Stimulated activated effector memory CD8-positive, alpha-beta T cell treated with anti-CD3 and anti-CD28 coated beads, Interleukin-12 subunit alpha, Interleukin-12 subunit beta, amount 100 ng/mL, for 72 hours (primary cell): ENCODE measurements around the gene CLTCL1.

Experiments used
- ATAC-seq: fragments of 150-1000 bp; cut with Tn5 transposase; 2 replicates; pipeline ENCODE4 v1.10.0; 2021
- DNase-seq, 2 donors: peaks; one replicate each; pipeline ENCODE4 v3.0.0; 2021 to 2022; ENCODE audit warnings: low spot score in 2 of 2
- H3K27ac Mint-ChIP-seq: one replicate; pipeline ENCODE4 v1.8.0; 2022; ENCODE audit warnings: mild to moderate bottlenecking, mixed read lengths
- H3K36me3 Mint-ChIP-seq: one replicate; pipeline ENCODE4 v1.8.0; 2022; ENCODE audit warnings: mild to moderate bottlenecking, mixed read lengths
- H3K4me1 Mint-ChIP-seq: one replicate; pipeline ENCODE4 v1.8.0; 2022; ENCODE audit warnings: mixed read lengths
- H3K4me3 Mint-ChIP-seq: one replicate; pipeline ENCODE4 v1.8.0; 2022; ENCODE audit warnings: mild to moderate bottlenecking, mixed read lengths
- H3K9me3 Mint-ChIP-seq: one replicate; pipeline ENCODE4 v1.8.0; 2022; ENCODE audit warnings: mixed read lengths

CLTCL1 gene

DNA sequence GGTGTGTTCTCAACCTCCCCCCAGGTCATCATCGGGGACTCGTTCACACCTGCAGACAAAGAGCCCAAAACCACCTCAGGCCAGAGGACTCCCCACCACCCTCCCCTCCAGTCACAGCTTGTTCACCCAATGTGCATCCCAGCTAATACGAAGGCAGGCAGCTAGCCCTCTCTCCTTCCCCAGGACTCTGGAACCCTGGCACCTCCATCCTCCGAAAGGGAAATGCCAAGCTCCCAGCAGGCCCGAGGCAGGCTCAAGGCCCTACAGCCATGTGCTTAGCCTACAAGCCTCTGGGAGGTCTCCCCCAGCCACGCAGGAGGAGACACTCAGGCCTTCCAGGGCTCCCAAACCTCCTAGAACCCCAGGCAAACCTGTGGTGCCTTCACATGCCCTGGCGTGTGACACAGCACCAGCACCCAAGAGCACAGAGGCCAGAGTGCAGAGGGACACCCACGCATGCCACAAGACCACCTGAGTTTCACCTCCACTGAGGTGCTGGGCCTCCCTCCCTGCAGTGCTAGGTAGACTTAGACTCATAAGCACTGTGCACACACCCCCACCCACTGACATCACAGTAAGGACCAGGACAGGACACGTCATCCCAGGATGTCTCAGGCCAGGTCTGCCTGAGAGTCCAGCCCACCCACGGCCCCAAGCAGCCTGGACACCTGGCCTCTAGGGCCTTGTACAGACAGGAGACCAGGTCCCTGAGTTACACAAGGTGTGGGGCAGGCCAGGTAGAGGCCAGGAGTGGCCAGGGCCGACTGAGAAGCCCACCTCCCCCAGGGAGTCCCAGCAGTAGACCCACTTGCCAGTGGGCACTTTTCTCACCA, 153.9 kb downstream of the CLTCL1 start:
- Mint-ChIP-seq H3K27ac (no peak overlapping the region), H3K36me3 (peaks cover 88% of the 10 kb centered on the region), H3K9me3 (no peaks in the 10 kb centered on the region), H3K4me3 (no peak overlapping the region), H3K4me1 (peaks cover 6% of the 10 kb centered on the region)
- no peak for DNase-seq
- no peak for ATAC-seq

DNA sequence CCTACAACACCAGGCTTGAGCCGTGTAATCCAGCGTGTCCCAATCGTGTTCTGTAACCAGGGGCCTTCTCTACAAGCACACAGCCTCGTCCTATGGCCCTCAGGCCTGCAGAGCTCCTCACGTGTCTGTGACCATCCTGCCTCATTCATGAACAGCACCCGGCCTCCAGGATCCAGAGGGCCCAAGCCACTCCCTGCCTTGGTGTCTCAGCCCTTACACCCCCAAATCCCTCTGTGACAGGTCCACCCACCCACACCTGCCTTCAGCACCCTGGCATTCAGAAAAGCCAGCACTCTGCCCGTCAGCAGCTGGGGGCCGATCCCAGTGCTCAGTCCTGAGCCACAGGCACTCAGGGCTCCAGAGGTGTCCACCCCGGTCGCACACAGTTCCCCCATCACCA, 154.6 kb downstream of the CLTCL1 start:
- H3K36me3 Mint-ChIP-seq = peaks cover 83% of the 10 kb centered on the region

DNA sequence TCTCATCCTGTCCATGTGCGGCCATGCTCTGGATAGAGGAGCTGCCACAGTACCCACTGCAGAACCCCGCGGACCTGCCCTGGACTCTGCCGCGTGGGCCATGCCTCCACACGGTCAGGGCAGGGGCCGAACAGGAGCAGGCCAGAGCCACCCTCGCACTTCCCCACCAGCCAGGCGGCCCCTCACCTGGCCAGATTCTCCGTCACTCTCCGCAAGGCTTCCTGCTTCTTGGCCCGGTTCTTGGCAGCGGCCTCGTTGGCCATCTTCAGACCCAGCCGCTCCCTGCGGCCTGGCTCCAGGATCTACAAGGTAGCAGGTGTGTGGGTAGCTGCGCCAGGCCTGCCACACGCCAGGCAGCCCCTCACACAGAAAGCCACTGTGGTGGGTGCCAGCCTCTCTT, 156.6 kb downstream of the CLTCL1 start:
- no peak for ATAC-seq
- no peak for DNase-seq
- H3K4me3 Mint-ChIP-seq = no peak overlapping the region
- peaks cover 6% of the 10 kb centered on the region for H3K4me1 Mint-ChIP-seq
- H3K36me3 Mint-ChIP-seq = peaks cover 62% of the 10 kb centered on the region
- H3K27ac Mint-ChIP-seq = peak overlapping the region; percentile 20
- H3K9me3 Mint-ChIP-seq = no peaks in the 10 kb centered on the region

More for the DNA sequence above, 154.6 kb downstream of the CLTCL1 start:
- H3K27ac Mint-ChIP-seq = peak overlapping the region; percentile 39
- peaks cover 6% of the 10 kb centered on the region for H3K4me1 Mint-ChIP-seq
- ATAC-seq = no peak
- no peaks in the 10 kb centered on the region for H3K9me3 Mint-ChIP-seq
- no peak for DNase-seq
- H3K4me3 Mint-ChIP-seq = no peak overlapping the region

GRCh38 chr22:19134176-19134831, 157.2 kb downstream of the CLTCL1 start:
- Mint-ChIP-seq H3K4me1 (peaks cover 6% of the 10 kb centered on the region), H3K9me3 (no peaks in the 10 kb centered on the region), H3K36me3 (peaks cover 56% of the 10 kb centered on the region), H3K27ac (no peak overlapping the region), H3K4me3 (no peak overlapping the region)
- ATAC-seq (no peak), DNase-seq (no peak)

- Mint-ChIP-seq H3K9me3 (no peaks in the 10 kb centered on the region), H3K4me3 (no peak overlapping the region), H3K36me3 (peaks cover 51% of the 10 kb centered on the region), H3K4me1 (peaks cover 6% of the 10 kb centered on the region), H3K27ac (peak overlapping the region; percentile 54)
- ATAC-seq = no peak
- no peak for DNase-seq
Observed at GRCh38 chr22:19133561-19133960, 158.0 kb downstream of the CLTCL1 start.

GRCh38 chr22:19132693-19133400, 158.7 kb downstream of the CLTCL1 start:
- Mint-ChIP-seq H3K4me3 (no peak overlapping the region), H3K36me3 (peaks cover 51% of the 10 kb centered on the region), H3K27ac (peak overlapping the region; percentile 54), H3K9me3 (no peaks in the 10 kb centered on the region), H3K4me1 (peaks cover 6% of the 10 kb centered on the region)
- ATAC-seq (no peak), DNase-seq (no peak)

- H3K4me3 Mint-ChIP-seq = no peak overlapping the region
Observed at GRCh38 chr22:19132153-19132552, 159.4 kb downstream of the CLTCL1 start.

GRCh38 chr22:19131685-19132015, 159.9 kb downstream of the CLTCL1 start:
- peaks cover 41% of the 10 kb centered on the region for H3K36me3 Mint-ChIP-seq
- DNase-seq = no peak
- ATAC-seq = no peak
- H3K9me3 Mint-ChIP-seq = no peaks in the 10 kb centered on the region
- no peak overlapping the region for H3K4me3 Mint-ChIP-seq
- no peak overlapping the region for H3K27ac Mint-ChIP-seq
- peaks cover 6% of the 10 kb centered on the region for H3K4me1 Mint-ChIP-seq

More at GRCh38 chr22:19132153-19132552, 159.4 kb downstream of the CLTCL1 start:
- H3K27ac Mint-ChIP-seq = no peak overlapping the region
- peaks cover 6% of the 10 kb centered on the region for H3K4me1 Mint-ChIP-seq
- peaks cover 46% of the 10 kb centered on the region for H3K36me3 Mint-ChIP-seq
- no peak for ATAC-seq
- H3K9me3 Mint-ChIP-seq = no peaks in the 10 kb centered on the region
- no peak for DNase-seq

DNA sequence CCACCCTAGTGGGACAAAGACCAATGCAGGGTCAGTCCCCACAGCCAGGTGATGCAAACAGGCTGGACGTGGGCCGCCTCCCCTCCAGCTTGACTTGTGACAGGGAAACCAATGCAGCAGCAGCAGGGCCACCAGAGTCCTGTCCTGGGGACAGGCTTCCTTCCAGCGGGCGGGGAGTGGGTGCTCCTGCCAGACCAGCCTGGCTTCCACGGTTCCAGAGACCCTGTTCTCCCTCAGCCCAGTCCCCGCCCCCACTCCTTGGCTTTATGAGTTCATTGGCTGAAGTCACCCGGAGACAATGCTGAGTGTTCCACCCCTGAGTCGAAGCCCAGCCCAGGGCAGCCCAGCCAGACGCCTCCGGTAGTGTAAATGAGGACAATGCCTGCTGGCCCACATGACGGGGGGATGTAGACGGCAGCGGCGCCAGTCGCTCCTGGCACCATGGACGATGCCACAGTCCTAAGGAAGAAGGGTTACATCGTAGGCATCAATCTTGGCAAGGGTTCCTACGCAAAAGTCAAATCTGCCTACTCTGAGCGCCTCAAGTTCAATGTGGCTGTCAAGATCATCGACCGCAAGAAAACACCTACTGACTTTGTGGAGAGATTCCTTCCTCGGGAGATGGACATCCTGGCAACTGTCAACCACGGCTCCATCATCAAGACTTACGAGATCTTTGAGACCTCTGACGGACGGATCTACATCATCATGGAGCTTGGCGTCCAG, 160.4 kb downstream of the CLTCL1 start, which contains the start of gene TSSK2:
TSS of gene TSSK2 (plus strand) at position 350 of the 726 bp plus-strand sequence. CDS start at position 442, 92 bp downstream.
- Mint-ChIP-seq H3K36me3 (peaks cover 36% of the 10 kb centered on the region), H3K4me3 (no peak within 1 kb of the TSS)

DNA sequence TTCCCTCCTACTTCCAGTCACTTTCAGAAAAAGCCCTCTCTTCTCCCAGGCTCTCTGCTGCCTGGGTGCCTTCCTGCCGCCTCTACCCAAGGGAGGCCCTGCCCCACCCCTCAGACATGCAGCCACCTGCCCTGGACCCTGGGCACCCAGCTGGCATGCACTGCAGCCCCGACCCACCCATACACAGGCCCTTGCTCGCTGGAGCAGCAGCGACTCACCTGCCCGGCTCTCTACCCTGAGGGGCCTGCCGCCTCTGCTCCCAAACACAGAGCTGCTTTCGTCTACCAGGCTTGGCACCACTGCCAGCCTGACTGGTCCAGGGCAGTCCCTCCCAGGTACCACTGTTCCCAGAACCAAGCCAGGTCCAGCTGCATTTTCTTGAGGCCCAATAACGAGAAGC, 161.6 kb downstream of the CLTCL1 start:
- Mint-ChIP-seq H3K4me3 (no peak overlapping the region), H3K9me3 (no peaks in the 10 kb centered on the region), H3K27ac (no peak overlapping the region), H3K4me1 (no peaks in the 10 kb centered on the region), H3K36me3 (peaks cover 23% of the 10 kb centered on the region)
- no peak for DNase-seq
- no peak for ATAC-seq

More for the DNA sequence above, 160.4 kb downstream of the CLTCL1 start, which contains the start of gene TSSK2:
- ATAC-seq (no peak), DNase-seq (no peak)
- peaks cover 6% of the 10 kb centered on the region for H3K4me1 Mint-ChIP-seq
- no peaks in the 10 kb centered on the region for H3K9me3 Mint-ChIP-seq
- H3K27ac Mint-ChIP-seq = no peak within 1 kb of the TSS
